GM12891 (cell line): Measurements from ENCODE around the gene ARHGAP26.
A peak's percentile ranks its signal among the peaks of the same experiment; 100 is the strongest.

Experiments used
- POLR2A ChIP-seq: IDR thresholded peaks from 2 replicates; pipeline ENCODE4 v1.6.1; 2011; ENCODE audit warnings: low read depth, low read length, control low read depth
- POLR2AphosphoS5 ChIP-seq: IDR thresholded peaks from 2 replicates; pipeline ENCODE4 v1.6.1; 2011; ENCODE audit warnings: low read depth, low read length, control low read depth
- POU2F2 ChIP-seq: IDR thresholded peaks from 2 replicates; pipeline ENCODE4 v1.6.1; 2011; ENCODE audit warnings: low read depth, mild to moderate bottlenecking, control low read depth, low read length, moderate library complexity
- SPI1 ChIP-seq: IDR thresholded peaks from 2 replicates; pipeline ENCODE4 v1.6.1; 2011; ENCODE audit warnings: low read depth, low read length, control low read depth
- TAF1 ChIP-seq: IDR thresholded peaks from 2 replicates; pipeline ENCODE4 v1.6.1; 2011; ENCODE audit warnings: low read depth, low read length, control low read depth

- TF ChIP-seq POLR2A (no peak), POLR2AphosphoS5 (no peak), SPI1 (no peak), POU2F2 (no peak), TAF1 (peak; percentile 15; the same call in 1 of the 2 replicates)
Observed at GRCh38 chr5:143066556-143067281, 296.5 kb downstream of the ARHGAP26 start.
